ENCODE data around the gene TMEM242.

Gene TMEM242

GRCh38 chr6:157265186-157265585, 58.1 kb downstream of the TMEM242 start:
- no peak for TF ChIP-seq EZH2phosphoT487 (IDR thresholded peaks at IDR 0.05; ENCODE audit: borderline replicate concordance, low read length)
- no peak for TF ChIP-seq CTCF (IDR thresholded peaks at IDR 0.05; ENCODE audit: low read depth, low read length, poor library complexity, severe bottlenecking)
- Histone ChIP-seq H4K20me1 (ENCODE audit: control insufficient read depth, insufficient read depth, low read depth, low read length) (no peaks in the 10 kb centered on the region), H3K27me3 (ENCODE audit: control insufficient read depth, low read length) (no peaks in the 10 kb centered on the region), H3K4me1 (ENCODE audit: control insufficient read depth, low read length) (no peaks in the 10 kb centered on the region), H3K36me3 (ENCODE audit: control insufficient read depth, low read length) (no peaks in the 10 kb centered on the region), H3K79me2 (ENCODE audit: control insufficient read depth, low read length) (no peaks in the 10 kb centered on the region), H3K27ac (ENCODE audit: low read depth, low read length) (no peak overlapping the region), H3K4me3 (ENCODE audit: low read length) (no peak overlapping the region), H3K4me2 (ENCODE audit: low read length) (no peak overlapping the region), H3K9me2 (replicated peaks; ENCODE audit: control insufficient read depth, low read length) (no peaks in the 10 kb centered on the region), H3K9me3 (ENCODE audit: control insufficient read depth, insufficient read depth, low read length) (peaks cover 4% of the 10 kb centered on the region; the same call in 1 of the 2 replicates), H3F3A (ENCODE audit: control insufficient read depth, insufficient read depth) (no peaks in the 10 kb centered on the region)

GRCh38 chr6:157264701-157265100, 58.6 kb downstream of the TMEM242 start:
- Histone ChIP-seq H3K4me2 (ENCODE audit: low read length) (no peak overlapping the region), H3K79me2 (ENCODE audit: control insufficient read depth, low read length) (no peaks in the 10 kb centered on the region), H3K9me3 (ENCODE audit: control insufficient read depth, insufficient read depth, low read length) (no peaks in the 10 kb centered on the region), H3K27me3 (ENCODE audit: control insufficient read depth, low read length) (no peaks in the 10 kb centered on the region; the same call in 1 of the 2 replicates), H3K27ac (ENCODE audit: low read depth, low read length) (no peak overlapping the region), H3F3A (ENCODE audit: control insufficient read depth, insufficient read depth) (no peaks in the 10 kb centered on the region), H3K9me2 (replicated peaks; ENCODE audit: control insufficient read depth, low read length) (no peaks in the 10 kb centered on the region), H4K20me1 (ENCODE audit: control insufficient read depth, insufficient read depth, low read depth, low read length) (no peaks in the 10 kb centered on the region), H3K4me3 (ENCODE audit: low read length) (no peak overlapping the region), H3K36me3 (ENCODE audit: control insufficient read depth, low read length) (no peaks in the 10 kb centered on the region), H3K4me1 (ENCODE audit: control insufficient read depth, low read length) (no peaks in the 10 kb centered on the region)
- TF ChIP-seq CTCF (IDR thresholded peaks at IDR 0.05; ENCODE audit: low read depth, low read length, poor library complexity, severe bottlenecking) = no peak
- TF ChIP-seq EZH2phosphoT487 (IDR thresholded peaks at IDR 0.05; ENCODE audit: borderline replicate concordance, low read length) = no peak

GRCh38 chr6:157263881-157264397, 59.4 kb downstream of the TMEM242 start:
- no peak overlapping the region for H3K4me3 ChIP-seq (ENCODE audit: low read length)

More at GRCh38 chr6:157263881-157264397, 59.4 kb downstream of the TMEM242 start:
- Histone ChIP-seq H3K4me2 (ENCODE audit: low read length) (no peak overlapping the region), H3K9me3 (ENCODE audit: control insufficient read depth, insufficient read depth, low read length) (no peaks in the 10 kb centered on the region), H3K9me2 (replicated peaks; ENCODE audit: control insufficient read depth, low read length) (no peaks in the 10 kb centered on the region), H3K79me2 (ENCODE audit: control insufficient read depth, low read length) (no peaks in the 10 kb centered on the region), H3K36me3 (ENCODE audit: control insufficient read depth, low read length) (no peaks in the 10 kb centered on the region), H3K27ac (ENCODE audit: low read depth, low read length) (no peak overlapping the region), H3K4me1 (ENCODE audit: control insufficient read depth, low read length) (no peaks in the 10 kb centered on the region), H4K20me1 (ENCODE audit: control insufficient read depth, insufficient read depth, low read depth, low read length) (no peaks in the 10 kb centered on the region), H3K27me3 (ENCODE audit: control insufficient read depth, low read length) (no peaks in the 10 kb centered on the region; the same call in 1 of the 2 replicates), H3F3A (ENCODE audit: control insufficient read depth, insufficient read depth) (no peaks in the 10 kb centered on the region)
- TF ChIP-seq EZH2phosphoT487 (IDR thresholded peaks at IDR 0.05; ENCODE audit: borderline replicate concordance, low read length) = no peak
- no peak for TF ChIP-seq CTCF (IDR thresholded peaks at IDR 0.05; ENCODE audit: low read depth, low read length, poor library complexity, severe bottlenecking)

All from DOHH2 (cell line).